OCI-LY1 (cell line): ENCODE data around the gene ZNF552.

Experiments used
- H2AFZ ChIP-seq: fragments of 200-600 bp; sonication (generic), shearing (Covaris generic); 2 replicates; pipeline ENCODE4 v1.6.0; 2014; ENCODE audit warnings: antibody characterized with exemption, mild to moderate bottlenecking, low read length
- H3F3A ChIP-seq: fragments of 200-600 bp; sonication (generic), shearing (Covaris generic); 2 replicates; pipeline ENCODE4 v1.6.0; 2014; ENCODE audit warnings: mild to moderate bottlenecking, antibody characterized with exemption, low read length, moderate library complexity; ENCODE audit not compliant: insufficient read depth
- H3K27ac ChIP-seq: fragments of 200-600 bp; sonication (generic); 2 replicates; pipeline ENCODE4 v1.5.1; 2014; ENCODE audit warnings: low read length, mixed run types, mild to moderate bottlenecking, low read depth; ENCODE audit not compliant: poor library complexity, severe bottlenecking
- H3K27me3 ChIP-seq: fragments of 200-600 bp; sonication (generic); 2 replicates; pipeline ENCODE4 v1.6.0; 2014; ENCODE audit warnings: antibody characterized with exemption, mild to moderate bottlenecking, low read length, moderate library complexity; ENCODE audit not compliant: insufficient read depth
- H3K36me3 ChIP-seq: fragments of 200-600 bp; sonication (generic); 2 replicates; pipeline ENCODE4 v1.6.1; 2014; ENCODE audit warnings: mild to moderate bottlenecking, antibody characterized with exemption, low read length, moderate library complexity, mixed read lengths; ENCODE audit not compliant: insufficient read depth
- H3K4me1 ChIP-seq: fragments of 200-600 bp; sonication (generic); 2 replicates; pipeline ENCODE4 v1.5.1; 2014; ENCODE audit warnings: mild to moderate bottlenecking, low read length, moderate library complexity; ENCODE audit not compliant: insufficient read depth, severe bottlenecking
- H3K4me2 ChIP-seq: fragments of 200-600 bp; sonication (generic), shearing (Covaris generic); 2 replicates; pipeline ENCODE4 v1.6.1; 2014; ENCODE audit warnings: low read length
- H3K4me3 ChIP-seq: fragments of 200-600 bp; sonication (generic); 2 replicates; pipeline ENCODE4 v1.5.1; 2014; ENCODE audit warnings: low read length, low read depth, mild to moderate bottlenecking, mixed read lengths; ENCODE audit not compliant: poor library complexity, severe bottlenecking
- H3K79me2 ChIP-seq: fragments of 200-600 bp; shearing (Covaris generic); 2 replicates; pipeline ENCODE4 v1.6.1; 2016; ENCODE audit warnings: mixed run types, low read length, mixed read lengths; ENCODE audit not compliant: insufficient read depth
- H3K9ac ChIP-seq: fragments of 200-600 bp; sonication (generic), shearing (Covaris generic); 2 replicates; pipeline ENCODE4 v1.6.1; 2014; ENCODE audit warnings: mild to moderate bottlenecking, low read length, mixed read lengths
- H3K9me2 ChIP-seq: fragments of 200-600 bp; sonication (generic), shearing (Covaris generic); 2 replicates; pipeline ENCODE4 v1.6.1; 2014; ENCODE audit warnings: low read depth, mild to moderate bottlenecking, low read length, mixed read lengths
- H3K9me3 ChIP-seq: fragments of 200-600 bp; shearing (Covaris generic); 2 replicates; pipeline ENCODE4 v1.6.1; 2014; ENCODE audit warnings: low read length, mixed read lengths
- H4K20me1 ChIP-seq: fragments of 200-600 bp; sonication (generic), shearing (Covaris generic); 2 replicates; pipeline ENCODE4 v1.6.0; 2016; ENCODE audit warnings: mild to moderate bottlenecking, low read length; ENCODE audit not compliant: insufficient read depth
- CTCF ChIP-seq: fragments of 200-600 bp; sonication (generic), shearing (Covaris generic); IDR thresholded peaks from 2 replicates; pipeline ENCODE4 v1.5.1; 2017; ENCODE audit warnings: mild to moderate bottlenecking, antibody characterized with exemption, low read length, moderate library complexity, mixed read lengths
- EZH2 ChIP-seq: fragments of 200-600 bp; sonication (generic), shearing (Covaris generic); IDR thresholded peaks from 2 replicates; pipeline ENCODE4 v1.8.0; 2017; ENCODE audit warnings: borderline replicate concordance, mixed run types, mild to moderate bottlenecking, antibody characterized with exemption, low read length, moderate library complexity, mixed read lengths

The ZNF552 gene

GRCh38 chr19:57778336-57778735 is 36.4 kb downstream of the ZNF552 start:
- H3K79me2 ChIP-seq = peaks cover 50% of the 10 kb centered on the region
- peaks cover 55% of the 10 kb centered on the region for H3K9me3 ChIP-seq
- H3K27ac ChIP-seq = no peak overlapping the region

GRCh38 chr19:57776764-57777296 is 37.9 kb downstream of the ZNF552 start:
- Histone ChIP-seq H2AFZ (no peak overlapping the region), H3K4me3 (no peak overlapping the region), H4K20me1 (no peaks in the 10 kb centered on the region), H3K9ac (no peak overlapping the region), H3K4me2 (no peak overlapping the region), H3K27me3 (no peaks in the 10 kb centered on the region), H3K27ac (no peak overlapping the region), H3F3A (no peaks in the 10 kb centered on the region), H3K9me3 (peaks cover 64% of the 10 kb centered on the region), H3K36me3 (peaks cover 98% of the 10 kb centered on the region), H3K79me2 (peaks cover 63% of the 10 kb centered on the region), H3K9me2 (no peaks in the 10 kb centered on the region), H3K4me1 (no peaks in the 10 kb centered on the region)
- no peak for TF ChIP-seq EZH2
- TF ChIP-seq CTCF = no peak

More at GRCh38 chr19:57778336-57778735, 36.4 kb downstream of the ZNF552 start:
- H3K9ac ChIP-seq = no peak overlapping the region
- H3K4me1 ChIP-seq = no peaks in the 10 kb centered on the region
- H2AFZ ChIP-seq = no peak overlapping the region
- H4K20me1 ChIP-seq = no peaks in the 10 kb centered on the region
- H3K27me3 ChIP-seq = no peaks in the 10 kb centered on the region
- H3K36me3 ChIP-seq = peaks cover 91% of the 10 kb centered on the region
- H3K4me3 ChIP-seq = no peak overlapping the region
- H3F3A ChIP-seq = no peaks in the 10 kb centered on the region
- no peaks in the 10 kb centered on the region for H3K9me2 ChIP-seq
- no peak overlapping the region for H3K4me2 ChIP-seq
- TF ChIP-seq EZH2 = no peak
- TF ChIP-seq CTCF = no peak

GRCh38 chr19:57773488-57773887 is 41.2 kb downstream of the ZNF552 start:
- Histone ChIP-seq H3K4me3 (no peak overlapping the region), H3K36me3 (peaks cover 81% of the 10 kb centered on the region), H3F3A (no peaks in the 10 kb centered on the region), H3K4me2 (no peak overlapping the region), H4K20me1 (no peaks in the 10 kb centered on the region), H3K4me1 (peaks cover 15% of the 10 kb centered on the region), H2AFZ (no peak overlapping the region), H3K79me2 (peaks cover 65% of the 10 kb centered on the region), H3K27ac (no peak overlapping the region), H3K9me2 (no peaks in the 10 kb centered on the region), H3K9me3 (peaks cover 37% of the 10 kb centered on the region), H3K27me3 (no peaks in the 10 kb centered on the region), H3K9ac (no peak overlapping the region)
- no peak for TF ChIP-seq EZH2
- no peak for TF ChIP-seq CTCF
